H9 (cell line): ENCODE results near the gene F2RL3. TPM values are rescaled to one million over a fixed set of nuclear protein-coding genes. Genes with fewer than 3 reads are reported as not detected.

Experiments
- DNase-seq: peaks from one replicate; pipeline ENCODE4 v3.0.0-alpha.2; 2017
- H2AFZ ChIP-seq: one replicate; pipeline ENCODE4 v1.6.1; 2013; ENCODE audit warnings: mild to moderate bottlenecking, low read length, control low read depth, moderate library complexity
- H2AK5ac ChIP-seq: 2 replicates; pipeline ENCODE4 v1.6.1; 2013; ENCODE audit warnings: low read length, control low read depth, mixed read lengths; ENCODE audit not compliant: insufficient read length
- H2BK120ac ChIP-seq: one replicate; pipeline ENCODE4 v1.6.1; 2013; ENCODE audit warnings: low read depth, mild to moderate bottlenecking, low read length, control low read depth, inconsistent platforms; ENCODE audit not compliant: poor library complexity, severe bottlenecking
- H2BK12ac ChIP-seq: 2 replicates; pipeline ENCODE4 v1.6.1; 2013; ENCODE audit warnings: low read length, control low read depth, mixed read lengths, low read depth; ENCODE audit not compliant: insufficient read length
- H2BK15ac ChIP-seq: 2 replicates; pipeline ENCODE4 v1.6.1; 2013; ENCODE audit warnings: low read depth, low read length, control low read depth
- H2BK20ac ChIP-seq: one replicate; pipeline ENCODE4 v1.6.1; 2013; ENCODE audit warnings: low read depth, mild to moderate bottlenecking, low read length, control low read depth, inconsistent platforms; ENCODE audit not compliant: poor library complexity, severe bottlenecking
- H2BK5ac ChIP-seq: 2 replicates; pipeline ENCODE4 v1.6.1; 2013; ENCODE audit warnings: low read length, control low read depth, mixed read lengths; ENCODE audit not compliant: insufficient read length
- H3K14ac ChIP-seq: 2 replicates; pipeline ENCODE4 v1.6.1; 2013; ENCODE audit warnings: low read length, control low read depth; ENCODE audit not compliant: insufficient read depth
- H3K18ac ChIP-seq: 2 replicates; pipeline ENCODE4 v1.6.1; 2013; ENCODE audit warnings: low read depth, mild to moderate bottlenecking, mixed read lengths, low read length, control low read depth; ENCODE audit not compliant: insufficient read length
- H3K23ac ChIP-seq: 2 replicates; pipeline ENCODE4 v1.6.1; 2013; ENCODE audit warnings: low read length, control low read depth, mixed read lengths, low read depth; ENCODE audit not compliant: insufficient read length
- H3K23me2 ChIP-seq: 2 replicates; pipeline ENCODE4 v1.6.1; 2013; ENCODE audit warnings: low read depth, mild to moderate bottlenecking, mixed read lengths, low read length, control low read depth; ENCODE audit not compliant: insufficient read length, poor library complexity, severe bottlenecking
- H3K27ac ChIP-seq: 2 replicates; pipeline ENCODE4 v1.5.1; 2013; ENCODE audit warnings: low read length, control low read depth, mixed read lengths, low read depth; ENCODE audit not compliant: insufficient read length
- H3K27me3 ChIP-seq: 2 replicates; pipeline ENCODE4 v1.6.1; 2013; ENCODE audit warnings: low read length, control low read depth, inconsistent platforms; ENCODE audit not compliant: insufficient read depth
- H3K4ac ChIP-seq: 2 replicates; pipeline ENCODE4 v1.6.1; 2013; ENCODE audit warnings: low read depth, mild to moderate bottlenecking, control low read depth, inconsistent platforms, low read length, moderate library complexity
- H3K4me1 ChIP-seq: 2 replicates; pipeline ENCODE4 v1.6.1; 2013; ENCODE audit warnings: low read length, control low read depth, inconsistent platforms; ENCODE audit not compliant: insufficient read depth
- H3K4me2 ChIP-seq: 2 replicates; pipeline ENCODE4 v1.6.1; 2013; ENCODE audit warnings: low read length, control low read depth, mixed read lengths; ENCODE audit not compliant: insufficient read length, insufficient read depth
- H3K56ac ChIP-seq: 2 replicates; pipeline ENCODE4 v1.6.1; 2013; ENCODE audit warnings: low read depth, mild to moderate bottlenecking, mixed read lengths, low read length, control low read depth; ENCODE audit not compliant: insufficient read length
- H3K79me1 ChIP-seq: 2 replicates; pipeline ENCODE4 v1.6.1; 2013; ENCODE audit warnings: low read depth, mild to moderate bottlenecking, moderate library complexity, low read length, control low read depth, inconsistent platforms; ENCODE audit not compliant: insufficient read depth, poor library complexity, severe bottlenecking
- H3K79me2 ChIP-seq: 2 replicates; pipeline ENCODE4 v1.6.1; 2013; ENCODE audit warnings: low read length, control low read depth, inconsistent platforms; ENCODE audit not compliant: insufficient read depth
- H3K9ac ChIP-seq: 2 replicates; pipeline ENCODE4 v1.6.1; 2013; ENCODE audit warnings: low read length, control low read depth, mixed read lengths; ENCODE audit not compliant: insufficient read length; ENCODE audit errors: extremely low read depth
- H3K9me3 ChIP-seq: one replicate; pipeline ENCODE4 v1.6.1; 2013; ENCODE audit warnings: low read depth, low read length, inconsistent platforms; ENCODE audit not compliant: control insufficient read depth
- H3T11ph ChIP-seq: one replicate; pipeline ENCODE4 v1.6.1; 2013; ENCODE audit warnings: mild to moderate bottlenecking, low read length, control low read depth, inconsistent platforms
- H4K20me1 ChIP-seq: one replicate; pipeline ENCODE4 v1.6.1; 2013; ENCODE audit not compliant: control insufficient read depth, insufficient read length, insufficient read depth
- H4K5ac ChIP-seq: 2 replicates; pipeline ENCODE4 v1.6.1; 2013; ENCODE audit warnings: low read depth, mild to moderate bottlenecking, mixed read lengths, low read length, control low read depth; ENCODE audit not compliant: insufficient read length
- H4K8ac ChIP-seq: replicated peaks from 2 replicates; pipeline ENCODE4 v1.6.1; 2013; ENCODE audit warnings: low read length, control low read depth, mixed read lengths, low read depth; ENCODE audit not compliant: insufficient read length
- H4K91ac ChIP-seq: 2 replicates; pipeline ENCODE4 v1.6.1; 2013; ENCODE audit warnings: low read depth, mild to moderate bottlenecking, moderate library complexity, mixed read lengths, low read length, control low read depth; ENCODE audit not compliant: insufficient read length
- H3K27ac Mint-ChIP-seq, 3 experiments: 2 replicates in 2 of 3; 3 replicates in 1 of 3; pipeline ENCODE4 v1.8.0; 2020 to 2021; ENCODE audit warnings: mixed read lengths in 3 of 3, mild to moderate bottlenecking in 1 of 3, moderate library complexity in 1 of 3
- H3K27me3 Mint-ChIP-seq: 2 replicates; pipeline ENCODE4 v1.8.0; 2021; ENCODE audit warnings: low read depth, mild to moderate bottlenecking, moderate library complexity, mixed read lengths
- H3K36me3 Mint-ChIP-seq, 3 experiments: 2 replicates in 2 of 3; 3 replicates in 1 of 3; pipeline ENCODE4 v1.8.0; 2020 to 2021; ENCODE audit warnings: low read depth in 3 of 3, mixed read lengths in 3 of 3; ENCODE audit not compliant: insufficient read depth in 1 of 3
- H3K4me1 Mint-ChIP-seq, 2 experiments: 2 replicates each; pipeline ENCODE4 v1.8.0; 2020; ENCODE audit warnings: mixed read lengths in 2 of 2
- H3K4me3 Mint-ChIP-seq, 2 experiments: 2 replicates in 1 of 2; 3 replicates in 1 of 2; pipeline ENCODE4 v1.8.0; 2020 to 2021; ENCODE audit warnings: mild to moderate bottlenecking in 2 of 2, mixed read lengths in 2 of 2, moderate library complexity in 1 of 2
- H3K9me3 Mint-ChIP-seq, 2 experiments: 2 replicates in 1 of 2; 3 replicates in 1 of 2; pipeline ENCODE4 v1.8.0; 2020; ENCODE audit warnings: mild to moderate bottlenecking in 2 of 2, mixed read lengths in 2 of 2, moderate library complexity in 1 of 2
- WGBS: extraction: QIAGEN DNeasy Blood & Tissue Kit; methylation state at CpG from one replicate; pipeline ENCODE4 v1.1.7; 2013; ENCODE audit warnings: missing lambda C conversion rate, low lambda C conversion rate, mixed read lengths; ENCODE audit not compliant: insufficient read length; ENCODE audit errors: extremely low coverage; 5-methylcytosine and 5-hydroxymethylcytosine counted together
- total RNA-seq: library from RNA; stranded (reverse); gene quantifications from 2 replicates; pipeline ENCODE4 v1.2.1, GENCODE V29; 2021
- TF ChIP-seq, protein P1 (sequence below): fragments of 200-600 bp; sonication (generic); conservative IDR thresholded peaks from 3 replicates; pipeline ENCODE4 v1.8.0; 2021; ENCODE audit warnings: antibody characterized with exemption, mild to moderate bottlenecking

The F2RL3 gene
- total RNA-seq, 1 experiment from 2014 or later, result not detected

DNA sequence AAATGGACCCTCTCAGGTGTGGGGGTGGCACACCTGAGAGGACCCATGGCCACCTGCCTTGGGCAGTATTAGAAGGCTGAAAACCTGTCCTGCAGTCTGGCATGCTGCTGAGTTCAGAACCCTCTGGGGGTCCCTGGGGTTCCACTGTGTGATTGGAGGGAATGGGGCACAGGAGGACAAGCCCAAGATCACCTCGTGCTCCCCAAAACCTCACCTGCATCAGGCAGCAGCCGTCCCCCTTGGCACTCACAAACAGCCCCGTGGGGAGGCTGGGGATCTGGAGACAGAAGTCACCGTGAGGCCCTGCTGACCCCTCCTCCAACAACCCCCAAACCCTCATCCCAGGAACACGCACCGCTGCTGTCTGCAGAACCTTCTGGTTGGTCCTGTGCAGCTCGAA is 14.5 kb downstream of the F2RL3 start:
- Histone ChIP-seq H3K18ac (no peak overlapping the region), H2AFZ (no peak overlapping the region), H3K79me2 (no peaks in the 10 kb centered on the region), H3K4me2 (no peak overlapping the region), H3K56ac (no peak overlapping the region), H2BK5ac (no peak overlapping the region), H3K9me3 (no peaks in the 10 kb centered on the region), H3K23ac (no peak overlapping the region), H4K91ac (no peak overlapping the region), H2BK12ac (no peak overlapping the region), H3K27me3 (peaks cover 3% of the 10 kb centered on the region; the same call in 1 of the 2 replicates), H3K9ac (no peak overlapping the region), H4K20me1 (peaks cover 3% of the 10 kb centered on the region), H4K5ac (no peak overlapping the region), H3K79me1 (no peaks in the 10 kb centered on the region), H3K23me2 (no peaks in the 10 kb centered on the region), H2AK5ac (no peak overlapping the region), H2BK20ac (no peak overlapping the region), H2BK120ac (no peak overlapping the region), H4K8ac (no peak overlapping the region), H3K4me1 (no peaks in the 10 kb centered on the region), H3K14ac (no peak overlapping the region), H3K27ac (no peak overlapping the region), H3K4ac (no peak overlapping the region), H2BK15ac (no peak overlapping the region), H3T11ph (no peak overlapping the region)
- peaks cover 0 to 9% of the 10 kb centered on the region in 2 experiments; a peak in 1 of 4 replicates for H3K4me1 Mint-ChIP-seq
- TF ChIP-seq, protein P1, sequence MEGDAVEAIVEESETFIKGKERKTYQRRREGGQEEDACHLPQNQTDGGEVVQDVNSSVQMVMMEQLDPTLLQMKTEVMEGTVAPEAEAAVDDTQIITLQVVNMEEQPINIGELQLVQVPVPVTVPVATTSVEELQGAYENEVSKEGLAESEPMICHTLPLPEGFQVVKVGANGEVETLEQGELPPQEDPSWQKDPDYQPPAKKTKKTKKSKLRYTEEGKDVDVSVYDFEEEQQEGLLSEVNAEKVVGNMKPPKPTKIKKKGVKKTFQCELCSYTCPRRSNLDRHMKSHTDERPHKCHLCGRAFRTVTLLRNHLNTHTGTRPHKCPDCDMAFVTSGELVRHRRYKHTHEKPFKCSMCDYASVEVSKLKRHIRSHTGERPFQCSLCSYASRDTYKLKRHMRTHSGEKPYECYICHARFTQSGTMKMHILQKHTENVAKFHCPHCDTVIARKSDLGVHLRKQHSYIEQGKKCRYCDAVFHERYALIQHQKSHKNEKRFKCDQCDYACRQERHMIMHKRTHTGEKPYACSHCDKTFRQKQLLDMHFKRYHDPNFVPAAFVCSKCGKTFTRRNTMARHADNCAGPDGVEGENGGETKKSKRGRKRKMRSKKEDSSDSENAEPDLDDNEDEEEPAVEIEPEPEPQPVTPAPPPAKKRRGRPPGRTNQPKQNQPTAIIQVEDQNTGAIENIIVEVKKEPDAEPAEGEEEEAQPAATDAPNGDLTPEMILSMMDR, result no peak
- no peak overlapping the region for H3K27ac Mint-ChIP-seq
- H3K9me3 Mint-ChIP-seq, result peaks cover 0 to 3% of the 10 kb centered on the region in 2 experiments; a peak in 1 of 5 replicates
- H3K36me3 Mint-ChIP-seq, result no peaks in the 10 kb centered on the region
- no CpG with 5 or more reads among the region's 7 CpGs for WGBS
- peaks cover 14% of the 10 kb centered on the region for H3K27me3 Mint-ChIP-seq
- DNase-seq, result no peak
- H3K4me3 Mint-ChIP-seq, result no peak overlapping the region
